GM18519 (cell line): Measurements from ENCODE around the gene ST6GALNAC4.

Source experiments
- ATAC-seq: cut with Tn5 transposase; IDR thresholded peaks from one replicate; pipeline ENCODE4 v1.9.1; 2021; ENCODE audit warnings: mild to moderate bottlenecking, moderate library complexity; ENCODE audit not compliant: unreplicated experiment, low FRiP score

The ST6GALNAC4 gene

DNA sequence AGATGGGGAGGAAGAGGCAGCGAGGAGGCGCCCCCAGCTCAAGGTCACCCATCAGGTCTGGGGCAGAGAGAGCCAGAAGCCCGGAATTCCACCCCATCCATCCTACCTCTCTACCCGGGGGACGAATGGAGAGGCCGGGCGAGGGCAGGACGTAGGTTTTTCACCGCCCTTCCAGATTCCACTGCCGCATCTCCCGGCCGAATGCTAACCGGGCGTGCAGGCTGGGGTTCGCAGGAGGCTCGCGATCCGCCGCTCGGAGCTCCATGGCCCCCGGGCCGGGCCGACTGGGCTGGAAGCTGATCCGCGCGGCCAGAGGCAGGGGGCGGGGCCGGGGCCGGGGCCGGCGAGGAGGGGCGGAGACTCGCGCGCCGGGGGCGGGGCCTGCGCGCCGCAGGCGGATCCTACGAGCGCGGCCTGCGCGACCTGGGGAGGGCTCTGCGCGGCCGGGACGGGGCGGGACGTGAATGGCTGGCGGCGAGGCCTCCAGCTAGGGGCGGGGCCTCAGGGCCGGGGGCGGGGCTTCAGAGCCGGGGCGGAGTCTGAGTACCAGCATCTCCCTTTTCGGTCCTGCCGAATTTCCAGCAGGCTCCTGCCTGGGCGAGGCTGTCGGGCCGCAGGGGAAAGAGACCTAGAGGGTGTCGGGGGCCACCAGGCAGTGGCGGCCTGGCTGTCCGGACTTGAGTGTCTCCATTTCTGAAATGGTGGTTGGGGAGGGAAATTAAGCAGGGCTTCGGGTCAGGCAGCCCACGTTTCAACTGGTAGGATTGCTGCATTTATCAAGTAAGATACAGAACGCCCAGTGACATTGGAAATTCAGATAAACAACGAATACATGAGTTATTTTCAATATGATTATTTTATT is at the start of gene ST6GALNAC4:
Gene ST6GALNAC4, minus strand, starts transcription at position 322 of the 862 bp plus-strand sequence. CDS start 622 bp downstream, outside the sequence.
- peak; percentile 47 for ATAC-seq

DNA sequence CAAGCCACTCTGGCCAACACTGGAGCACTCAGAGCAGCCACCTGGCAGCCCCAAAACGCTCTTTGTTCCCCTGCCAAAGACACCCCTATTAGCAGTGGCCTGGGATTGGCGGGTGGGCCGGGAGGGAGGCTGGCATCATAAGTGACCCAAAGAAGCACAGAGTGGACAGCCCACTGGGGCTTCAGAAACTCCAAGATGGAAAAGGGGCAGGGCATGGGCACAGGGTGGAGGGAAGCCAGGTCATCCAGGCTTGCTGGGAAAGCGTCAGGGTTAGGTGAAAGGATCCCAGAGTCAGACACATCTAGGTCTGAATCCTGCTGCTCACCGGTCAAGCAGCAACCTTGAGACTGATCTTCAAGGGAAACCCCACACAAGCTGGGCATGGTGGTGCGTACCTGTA is 49.1 kb upstream of the ST6GALNAC4 start:
- no peak for ATAC-seq

DNA sequence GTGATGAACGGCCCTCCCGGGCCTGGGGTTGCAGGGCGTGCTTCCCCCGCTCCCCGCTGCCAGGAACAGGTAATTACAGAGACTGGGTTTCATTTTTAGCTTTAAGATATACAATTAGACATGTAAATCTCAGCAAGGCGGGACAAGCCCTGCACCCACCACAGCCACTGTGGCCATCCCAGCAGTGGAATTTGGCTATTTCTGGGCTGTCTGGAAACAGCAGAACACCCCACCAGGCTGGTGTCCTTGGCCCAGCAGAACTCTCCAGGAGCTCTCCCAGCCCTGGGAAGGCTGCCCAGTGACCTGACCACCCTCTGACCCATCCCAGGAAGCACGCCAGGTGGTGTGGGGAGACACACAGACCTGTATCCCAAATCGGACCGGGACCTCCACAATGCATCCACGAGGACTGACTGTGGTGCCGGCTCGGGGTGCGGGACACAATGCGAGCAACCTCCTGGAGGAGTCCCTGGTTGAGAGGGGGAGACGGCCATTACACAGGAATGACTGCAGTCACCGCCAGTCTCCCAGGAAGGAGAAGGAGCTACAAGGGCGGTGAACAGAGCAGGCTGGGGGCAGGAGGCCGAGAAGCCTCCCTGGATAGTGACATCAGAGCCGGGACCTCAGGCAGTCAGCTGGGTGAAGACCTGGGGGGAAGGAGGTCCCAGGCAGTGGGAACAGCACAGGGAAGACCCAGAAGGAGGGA is 46.7 kb upstream of the ST6GALNAC4 start:
- no peak for ATAC-seq

DNA sequence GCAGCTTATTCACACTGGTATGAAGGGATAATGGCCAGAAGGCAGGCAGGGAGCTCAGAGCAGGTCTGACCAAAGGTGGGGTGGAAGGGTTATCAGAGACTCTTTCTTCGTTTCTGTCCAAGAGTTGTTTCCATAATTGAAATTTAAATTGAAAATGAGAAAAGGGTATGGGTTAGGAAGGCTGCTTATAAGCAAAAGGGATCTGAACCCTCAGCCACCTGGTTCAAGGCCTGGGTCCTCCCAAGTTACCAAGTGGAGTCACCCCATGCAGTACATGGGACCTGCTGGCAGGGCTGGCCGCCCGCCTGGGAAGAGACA is 46.2 kb upstream of the ST6GALNAC4 start:
- ATAC-seq = no peak

- ATAC-seq = no peak
Measured at GRCh38 chr9:127962278-127962677, 45.4 kb upstream of the ST6GALNAC4 start.

GRCh38 chr9:127961613-127962155 is 44.8 kb upstream of the ST6GALNAC4 start:
- ATAC-seq = no peak

GRCh38 chr9:127961155-127961490 is 44.3 kb upstream of the ST6GALNAC4 start:
- no peak for ATAC-seq

DNA sequence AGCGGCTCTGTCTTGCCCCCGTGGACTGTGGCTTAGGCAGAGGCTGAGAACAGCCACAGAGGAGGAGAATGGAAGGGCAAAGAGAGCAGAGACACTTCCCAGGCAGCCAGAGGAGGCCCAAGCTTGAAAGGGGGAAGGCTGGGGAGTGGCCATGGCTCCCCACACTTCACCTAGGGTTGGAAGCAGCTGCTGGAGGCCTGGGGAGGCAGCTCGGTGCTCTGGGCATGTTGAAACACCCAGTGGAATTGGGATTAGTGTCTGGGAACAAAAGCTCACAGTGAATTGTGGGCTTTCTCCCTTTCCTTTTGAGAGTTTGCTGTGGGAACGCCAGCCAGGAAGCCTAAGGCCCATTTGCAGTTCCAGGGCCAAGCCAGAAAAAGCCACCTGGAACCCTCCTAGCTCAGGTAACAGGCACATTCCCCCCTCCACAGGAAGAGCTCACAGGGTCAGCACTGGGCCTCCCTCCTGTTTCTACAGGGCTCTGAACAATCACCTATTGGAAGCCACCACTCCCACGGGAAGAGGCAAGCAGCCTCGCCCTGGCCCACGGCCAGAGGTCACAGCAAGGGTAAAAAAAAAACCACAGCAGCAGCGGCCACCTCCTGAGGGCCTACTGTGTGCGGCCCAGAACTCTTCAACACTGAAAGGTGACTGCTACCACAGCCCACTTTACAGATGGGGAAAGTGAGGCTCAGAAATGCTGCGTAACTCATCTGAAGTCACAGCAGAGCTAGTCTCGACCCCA is 43.7 kb upstream of the ST6GALNAC4 start:
- no peak for ATAC-seq

- no peak for ATAC-seq
Measured at GRCh38 chr9:127959841-127960409, 43.1 kb upstream of the ST6GALNAC4 start.

GRCh38 chr9:127959398-127959797 is 42.6 kb upstream of the ST6GALNAC4 start:
- no peak for ATAC-seq

GRCh38 chr9:127958728-127959127 is 41.9 kb upstream of the ST6GALNAC4 start:
- no peak for ATAC-seq

DNA sequence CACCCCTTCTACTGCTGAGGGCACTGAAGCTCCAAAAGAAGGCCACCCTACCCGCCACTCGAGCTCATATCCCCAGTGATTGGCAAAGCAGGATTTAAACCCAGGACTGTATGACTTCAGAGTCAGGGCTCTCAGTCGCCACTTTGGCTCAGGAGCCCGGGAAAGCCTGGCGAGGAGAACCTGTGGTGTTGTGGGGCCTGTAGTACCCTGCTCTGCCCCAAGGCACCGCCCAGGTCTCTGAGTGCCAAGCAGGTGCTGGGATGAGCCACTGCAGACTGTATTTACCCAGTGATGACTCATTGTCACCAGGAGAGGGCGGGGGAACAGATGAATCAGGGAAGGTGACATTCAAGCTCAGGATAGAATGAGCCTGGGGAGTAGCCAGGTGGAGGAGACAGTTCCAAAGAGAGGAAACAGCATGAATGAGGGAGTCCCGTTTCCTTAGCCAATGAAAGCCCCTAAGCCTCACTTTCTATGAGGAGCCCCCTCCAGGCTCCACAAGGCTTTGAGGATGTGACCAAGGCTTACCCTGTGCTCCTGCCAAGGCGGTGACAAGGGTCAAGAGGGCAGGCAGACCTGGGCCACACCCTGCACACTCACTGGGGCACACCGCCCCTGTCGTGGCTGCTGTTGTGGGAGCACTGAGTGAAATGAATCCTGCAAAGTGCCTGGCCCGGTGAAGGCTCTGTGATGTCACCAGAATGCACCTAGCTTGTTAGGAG is 38.6 kb upstream of the ST6GALNAC4 start:
- no peak for ATAC-seq

GRCh38 chr9:127954831-127955293 is 38.0 kb upstream of the ST6GALNAC4 start:
- ATAC-seq = no peak

DNA sequence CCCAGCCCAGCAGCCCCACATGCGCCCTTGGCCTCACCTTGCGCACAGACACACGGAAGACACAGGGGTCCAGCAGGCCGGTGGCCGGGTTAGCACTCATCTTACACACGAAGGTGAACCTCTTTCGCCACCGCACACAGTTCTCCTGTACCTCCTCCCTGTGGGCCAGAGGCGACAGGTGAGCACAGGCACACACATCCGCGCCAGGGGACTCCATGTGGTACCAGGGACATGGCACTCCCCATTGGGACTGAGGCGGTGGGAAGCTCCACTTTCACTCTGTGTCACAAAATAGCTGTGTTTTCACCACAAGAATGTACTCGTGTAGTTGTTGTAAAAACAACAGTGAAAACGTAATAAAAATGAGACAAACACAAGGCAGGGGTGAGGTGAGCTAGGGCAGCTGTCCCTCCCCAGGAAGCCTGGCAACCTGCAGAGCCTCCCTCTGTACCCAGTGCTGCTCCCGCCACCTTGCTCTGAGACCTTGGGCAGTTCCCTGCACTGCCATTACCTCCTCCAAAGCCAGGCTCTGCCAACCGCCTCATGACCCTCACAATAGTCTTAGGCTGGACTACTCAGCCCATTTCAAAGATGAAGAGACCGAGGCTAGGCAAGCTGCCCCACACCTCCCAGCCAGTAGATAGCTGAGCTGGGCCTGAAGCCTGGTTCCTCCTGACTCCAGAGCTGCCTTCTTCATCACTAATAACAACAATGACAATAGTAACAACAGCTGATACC is 37.1 kb upstream of the ST6GALNAC4 start:
- ATAC-seq = no peak

DNA sequence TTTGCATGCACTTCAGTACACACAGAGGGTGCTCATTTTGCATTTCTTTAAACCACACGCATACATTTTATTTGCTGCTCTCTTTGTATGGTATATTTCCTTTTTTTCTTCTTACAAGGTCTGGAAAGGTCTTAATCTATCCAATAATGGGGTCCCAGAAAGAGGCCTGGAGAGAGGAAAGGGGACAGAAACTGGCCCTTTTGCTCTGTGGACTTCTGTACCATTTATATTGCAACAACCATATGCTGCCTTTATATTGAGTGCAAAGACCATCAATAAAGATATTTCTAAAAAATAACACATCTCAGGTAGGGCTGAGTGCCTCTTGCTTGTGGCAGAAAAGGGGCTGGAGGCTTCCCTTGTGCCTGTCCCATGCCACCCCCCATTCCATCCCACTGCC is 36.3 kb upstream of the ST6GALNAC4 start:
- ATAC-seq = no peak

DNA sequence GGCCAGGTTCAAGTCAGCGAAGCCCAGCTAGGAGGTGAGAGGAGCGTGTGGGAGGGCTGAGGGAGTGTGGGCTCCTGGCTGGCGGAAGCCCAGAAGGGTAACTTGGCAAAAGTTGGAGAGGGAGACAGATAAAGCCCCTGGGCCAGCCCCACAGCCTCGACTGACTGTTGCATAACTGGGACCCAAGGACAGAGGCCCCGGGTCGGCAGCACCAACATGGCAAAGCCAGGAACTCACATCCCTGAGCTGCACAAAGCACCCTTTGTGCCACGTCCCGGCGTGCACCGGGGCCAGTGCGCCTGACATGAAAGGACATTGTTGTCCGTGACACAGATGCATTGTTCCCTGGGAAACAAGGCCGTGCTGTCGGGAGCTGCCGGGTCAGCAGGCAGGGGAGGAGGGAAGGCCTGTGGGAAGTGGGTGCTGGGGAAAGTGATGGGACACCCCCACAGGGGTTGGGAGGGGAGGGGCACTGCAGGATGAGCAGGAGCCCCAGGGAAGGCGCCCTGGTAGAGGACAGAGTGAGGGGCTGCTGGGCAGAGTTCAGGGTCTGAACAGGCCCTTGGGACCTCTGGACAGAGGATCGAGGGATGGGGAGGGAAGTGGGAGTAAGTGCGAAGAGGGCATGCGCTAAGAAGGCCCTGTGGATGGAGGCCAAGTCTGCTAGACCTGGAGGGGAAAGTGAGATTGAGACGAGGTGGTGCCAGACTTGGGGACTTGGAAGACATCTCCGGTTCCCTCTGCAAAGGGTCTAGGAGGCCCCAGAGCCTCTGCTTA is 33.9 kb upstream of the ST6GALNAC4 start:
- ATAC-seq = no peak

- ATAC-seq = no peak
Measured at GRCh38 chr9:127949827-127950512, 33.1 kb upstream of the ST6GALNAC4 start.
